Measurements from ENCODE around the gene TEX13C. TPM values are rescaled to one million over a fixed set of nuclear protein-coding genes. Genes with fewer than 3 reads are reported as not detected.

The TEX13C gene
- total RNA-seq, 1 donor from 2014 or later: not detected

DNA sequence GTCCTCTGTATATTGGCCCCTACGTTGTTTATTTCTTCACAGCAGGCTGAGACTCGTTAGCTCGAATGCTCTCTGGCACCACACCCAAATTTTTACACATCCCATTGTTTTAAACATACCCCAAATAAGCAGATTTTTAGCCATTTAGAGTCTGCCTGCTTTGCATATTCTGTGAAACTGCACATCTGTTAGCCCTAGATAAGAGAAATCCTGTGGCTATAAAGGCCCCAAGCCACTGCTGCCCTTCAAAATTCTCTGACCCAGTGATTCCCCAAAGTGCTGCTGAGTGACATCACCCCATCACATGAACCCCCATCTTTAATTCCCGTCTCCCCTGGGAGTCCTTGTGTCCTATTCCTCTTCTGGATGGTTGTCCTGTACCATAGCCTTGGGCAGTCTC, 20.8 kb downstream of the TEX13C start:
- no peaks in the 10 kb centered on the region for H3K27me3 Mint-ChIP-seq
- no peak overlapping the region for H3K27ac Mint-ChIP-seq
- H3K9me3 Mint-ChIP-seq: no peaks in the 10 kb centered on the region
- ChIA-PET POLR2A (no interaction called here), CTCF (no interaction called here)
- no peaks in the 10 kb centered on the region for H3K36me3 Mint-ChIP-seq (ENCODE audit: low read depth)
- TF ChIP-seq CTCF (IDR thresholded peaks at IDR 0.05): no peak
- intact Hi-C loops (cut with micrococcal nuclease): no loop called here
- DNase-seq (no peak), ATAC-seq (ENCODE audit: low read depth) (no peak)
- H3K4me3 Mint-ChIP-seq: no peak overlapping the region
- H3K4me1 Mint-ChIP-seq: no peaks in the 10 kb centered on the region

- no peaks in the 10 kb centered on the region for H3K27me3 Mint-ChIP-seq
- CTCF ChIA-PET: no interaction called here
Measured at GRCh38 chrX:125374169-125374568, 54.5 kb downstream of the TEX13C start.

More at GRCh38 chrX:125374169-125374568, 54.5 kb downstream of the TEX13C start:
- Mint-ChIP-seq H3K9me3 (no peaks in the 10 kb centered on the region), H3K4me1 (no peaks in the 10 kb centered on the region), H3K36me3 (ENCODE audit: low read depth) (no peaks in the 10 kb centered on the region), H3K27ac (no peak overlapping the region), H3K4me3 (no peak overlapping the region)
- POLR2A ChIA-PET: no interaction called here
- no peak for DNase-seq
- TF ChIP-seq CTCF (IDR thresholded peaks at IDR 0.05): no peak
- ATAC-seq (ENCODE audit: low read depth): no peak
- intact Hi-C loops (cut with micrococcal nuclease): no loop called here

Data from activated B cell treated with CpG ODN at 0.5 μM for 24 hours (primary cell).